Ishikawa (cell line): Measurements from ENCODE around the gene SYNC.

Source experiments
- CEBPB ChIP-seq: IDR thresholded peaks from 2 replicates; pipeline ENCODE4 v1.6.1; 2012
- CREB1 ChIP-seq: IDR thresholded peaks from 2 replicates; pipeline ENCODE4 v1.6.1; 2012; ENCODE audit warnings: low read depth
- EGR1 ChIP-seq: IDR thresholded peaks from 2 replicates; pipeline ENCODE4 v1.6.1; 2012
- EP300 ChIP-seq: IDR thresholded peaks from 2 replicates; pipeline ENCODE4 v1.6.1; 2012; ENCODE audit warnings: borderline replicate concordance
- FOXM1 ChIP-seq: IDR thresholded peaks from 2 replicates; pipeline ENCODE4 v1.6.1; 2012; ENCODE audit warnings: low read depth, borderline replicate concordance
- NFIC ChIP-seq: IDR thresholded peaks from 2 replicates; pipeline ENCODE4 v1.6.1; 2012
- RAD21 ChIP-seq: IDR thresholded peaks from 2 replicates; pipeline ENCODE4 v1.6.1; 2012; ENCODE audit warnings: low read depth
- REST ChIP-seq: IDR thresholded peaks from 2 replicates; pipeline ENCODE4 v1.6.1; 2012; ENCODE audit warnings: low read depth, mild to moderate bottlenecking
- TAF1 ChIP-seq: IDR thresholded peaks from 2 replicates; pipeline ENCODE4 v1.6.1; 2012; ENCODE audit warnings: low read depth, mild to moderate bottlenecking
- TCF12 ChIP-seq: IDR thresholded peaks from 2 replicates; pipeline ENCODE4 v1.6.1; 2012; ENCODE audit warnings: low read depth
- TEAD4 ChIP-seq: IDR thresholded peaks from 2 replicates; pipeline ENCODE4 v1.6.1; 2012
- USF1 ChIP-seq: IDR thresholded peaks from 2 replicates; pipeline ENCODE4 v1.6.1; 2012
- YY1 ChIP-seq: IDR thresholded peaks from 2 replicates; pipeline ENCODE4 v1.6.1; 2012; ENCODE audit warnings: low read depth
- ZBTB7A ChIP-seq: IDR thresholded peaks from 2 replicates; pipeline ENCODE4 v1.6.1; 2012; ENCODE audit warnings: low read depth
- TF ChIP-seq, protein P1 (sequence below): IDR thresholded peaks from 2 replicates; pipeline ENCODE4 v1.6.1; 2012

The SYNC gene

DNA sequence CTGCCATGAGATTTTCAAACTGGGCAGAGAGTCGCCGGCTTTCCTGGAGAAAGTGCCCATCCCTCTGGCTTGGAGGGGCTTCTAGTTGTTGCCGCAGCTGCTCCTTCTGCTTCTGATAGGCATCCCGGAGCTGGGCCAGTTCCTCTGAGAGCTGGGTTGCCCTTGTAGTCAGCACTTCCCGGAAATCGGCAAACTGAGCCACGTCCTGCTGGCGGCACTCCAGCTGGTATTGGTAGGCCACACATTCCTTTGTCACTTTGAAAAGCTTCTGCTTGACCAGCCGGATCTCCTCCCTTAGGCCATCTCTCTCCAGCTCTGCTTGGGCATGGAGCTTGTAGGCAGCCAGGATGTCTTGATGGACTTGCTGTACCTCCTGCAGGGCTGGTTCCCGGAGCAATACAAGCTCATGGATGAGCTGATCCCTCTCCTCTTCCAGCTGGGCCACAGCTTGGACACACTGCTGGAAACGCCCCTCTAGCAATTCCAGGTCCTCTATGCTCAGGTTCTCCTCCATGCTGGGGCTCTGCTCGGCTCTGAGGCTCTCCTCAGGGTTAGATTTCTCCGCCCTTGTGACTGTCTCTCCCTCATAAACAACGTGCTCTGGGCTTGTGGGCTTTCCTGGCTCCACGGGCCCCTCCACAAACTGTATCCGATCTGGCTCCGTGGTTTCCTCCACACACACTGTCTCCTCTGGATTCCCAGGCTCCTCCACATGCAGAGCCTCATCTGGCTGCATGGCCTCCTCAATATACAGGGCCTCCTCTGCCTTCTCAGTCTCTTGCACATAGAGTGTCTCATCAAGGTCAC, 7.3 kb downstream of the SYNC start:
- no peak for TF ChIP-seq TAF1
- TF ChIP-seq NFIC, result peak; percentile 47; the same call in 1 of the 2 replicates

- TF ChIP-seq, protein P1, sequence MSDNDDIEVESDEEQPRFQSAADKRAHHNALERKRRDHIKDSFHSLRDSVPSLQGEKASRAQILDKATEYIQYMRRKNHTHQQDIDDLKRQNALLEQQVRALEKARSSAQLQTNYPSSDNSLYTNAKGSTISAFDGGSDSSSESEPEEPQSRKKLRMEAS, result no peak
These were observed 9.0 kb downstream of the SYNC start for GRCh38 chr1:32693455-32694174.

- TF ChIP-seq NFIC, result no peak
- no peak for TF ChIP-seq CEBPB
- no peak for TF ChIP-seq TCF12
- no peak for TF ChIP-seq YY1
- no peak for TF ChIP-seq USF1
- no peak for TF ChIP-seq RAD21
- TF ChIP-seq REST, result no peak
- TF ChIP-seq TEAD4, result no peak
- TF ChIP-seq TAF1, result no peak
- no peak for TF ChIP-seq EP300
- TF ChIP-seq ZBTB7A, result no peak
- TF ChIP-seq CREB1, result no peak
- TF ChIP-seq, protein P1, result no peak
- no peak for TF ChIP-seq FOXM1
- TF ChIP-seq EGR1, result no peak
These were observed 16.2 kb downstream of the SYNC start for GRCh38 chr1:32686387-32686786.

- TF ChIP-seq YY1, result no peak
- no peak for TF ChIP-seq NFIC
- no peak for TF ChIP-seq USF1
- TF ChIP-seq ZBTB7A, result no peak
- TF ChIP-seq, protein P1, result no peak
- TF ChIP-seq TAF1, result no peak
- TF ChIP-seq EP300, result no peak
- TF ChIP-seq REST, result no peak
These were observed 17.1 kb downstream of the SYNC start for GRCh38 chr1:32685498-32685897.

- TF ChIP-seq TCF12 (0 out of 2 replicates have a peak, but pooled peaks have one; percentile 4), EGR1 (no peak), FOXM1 (no peak), TEAD4 (no peak), YY1 (no peak), EP300 (no peak), REST (no peak)
- TF ChIP-seq, protein P1, result no peak
These were observed 18.3 kb downstream of the SYNC start for GRCh38 chr1:32684167-32684811.
